NT2/D1 (cell line): Measurements from ENCODE around the gene IGFBP1.

Experiments
- DNase-seq: peaks from one replicate; pipeline ENCODE4 v3.0.0-alpha.2; 2011; ENCODE audit warnings: low read depth, low spot score
- H3K27me3 ChIP-seq: 2 replicates; pipeline ENCODE4 v1.6.0; 2011; ENCODE audit warnings: mild to moderate bottlenecking; ENCODE audit not compliant: insufficient read length, insufficient read depth
- H3K36me3 ChIP-seq: 2 replicates; pipeline ENCODE4 v1.6.1; 2011; ENCODE audit warnings: mild to moderate bottlenecking, low read length, mixed read lengths; ENCODE audit not compliant: insufficient read depth, insufficient read length
- H3K4me1 ChIP-seq: 2 replicates; pipeline ENCODE4 v1.5.1; 2011; ENCODE audit not compliant: insufficient read depth, insufficient read length
- H3K4me3 ChIP-seq: 2 replicates; pipeline ENCODE4 v1.5.1; 2011; ENCODE audit warnings: low read depth; ENCODE audit not compliant: insufficient read length
- H3K9ac ChIP-seq: 2 replicates; pipeline ENCODE4 v1.6.0; 2011; ENCODE audit warnings: low read depth; ENCODE audit not compliant: insufficient read length
- H3K9me3 ChIP-seq: 2 replicates; pipeline ENCODE4 v1.5.1; 2011; ENCODE audit warnings: mild to moderate bottlenecking, low read length; ENCODE audit not compliant: insufficient read depth
- SUZ12 ChIP-seq: IDR thresholded peaks from 2 replicates; pipeline ENCODE4 v1.6.1; 2011; ENCODE audit not compliant: insufficient read length, insufficient read depth; ENCODE audit errors: extremely low read depth
- YY1 ChIP-seq: IDR thresholded peaks from 2 replicates; pipeline ENCODE4 v1.6.1; 2011; ENCODE audit not compliant: insufficient read length, insufficient read depth
- ZNF274 ChIP-seq: IDR thresholded peaks from 2 replicates; pipeline ENCODE4 v1.6.1; 2011; ENCODE audit warnings: mild to moderate bottlenecking, low read depth, low read length

Gene IGFBP1

DNA sequence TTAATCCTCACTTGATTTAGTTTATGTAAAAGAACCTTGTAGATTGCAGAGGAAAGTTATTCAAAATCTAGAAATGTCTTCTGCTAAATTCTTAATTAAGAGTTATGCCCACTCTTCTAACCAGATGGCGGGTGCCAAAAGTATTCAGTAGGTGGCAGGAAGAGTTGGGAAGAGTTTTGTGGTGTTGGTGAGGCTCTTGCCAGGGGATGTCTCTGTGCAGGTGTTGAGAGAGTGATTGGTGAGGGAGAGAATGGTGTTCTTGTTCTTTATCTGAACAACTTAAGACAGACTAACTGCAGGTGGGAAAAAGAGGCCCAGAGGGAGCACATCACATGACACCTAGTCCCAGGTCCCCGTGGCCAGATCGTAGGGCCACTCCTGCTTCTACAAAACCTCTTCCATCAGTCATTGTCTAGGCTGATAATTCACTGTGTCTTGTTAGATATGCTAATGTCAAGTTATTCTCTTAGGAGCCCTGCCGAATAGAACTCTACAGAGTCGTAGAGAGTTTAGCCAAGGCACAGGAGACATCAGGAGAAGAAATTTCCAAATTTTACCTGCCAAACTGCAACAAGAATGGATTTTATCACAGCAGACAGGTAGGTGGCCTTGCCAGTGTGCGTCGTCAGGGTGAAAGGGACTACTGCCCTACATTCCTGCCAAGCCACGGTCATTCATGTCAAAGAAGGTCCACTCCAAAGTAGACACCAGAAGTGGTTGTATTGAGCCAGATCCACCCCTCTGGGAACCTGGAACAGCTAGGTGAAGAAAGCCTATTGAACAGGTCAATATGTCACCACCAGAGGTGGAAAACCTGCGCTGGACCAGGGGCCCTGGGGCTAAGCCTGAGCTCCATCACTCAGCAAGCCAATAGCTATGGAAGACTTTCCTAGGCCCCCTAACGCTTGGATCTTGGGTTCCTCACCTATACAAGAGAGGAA is 3.4 kb downstream of the IGFBP1 start:
- Histone ChIP-seq H3K4me1 (peaks cover 5% of the 10 kb centered on the region), H3K4me3 (no peak overlapping the region), H3K9ac (no peak overlapping the region), H3K27me3 (peaks cover 41% of the 10 kb centered on the region), H3K36me3 (no peaks in the 10 kb centered on the region), H3K9me3 (no peaks in the 10 kb centered on the region)
- no peak for DNase-seq
- no peak for TF ChIP-seq YY1
- no peak for TF ChIP-seq SUZ12
- no peak for TF ChIP-seq ZNF274

DNA sequence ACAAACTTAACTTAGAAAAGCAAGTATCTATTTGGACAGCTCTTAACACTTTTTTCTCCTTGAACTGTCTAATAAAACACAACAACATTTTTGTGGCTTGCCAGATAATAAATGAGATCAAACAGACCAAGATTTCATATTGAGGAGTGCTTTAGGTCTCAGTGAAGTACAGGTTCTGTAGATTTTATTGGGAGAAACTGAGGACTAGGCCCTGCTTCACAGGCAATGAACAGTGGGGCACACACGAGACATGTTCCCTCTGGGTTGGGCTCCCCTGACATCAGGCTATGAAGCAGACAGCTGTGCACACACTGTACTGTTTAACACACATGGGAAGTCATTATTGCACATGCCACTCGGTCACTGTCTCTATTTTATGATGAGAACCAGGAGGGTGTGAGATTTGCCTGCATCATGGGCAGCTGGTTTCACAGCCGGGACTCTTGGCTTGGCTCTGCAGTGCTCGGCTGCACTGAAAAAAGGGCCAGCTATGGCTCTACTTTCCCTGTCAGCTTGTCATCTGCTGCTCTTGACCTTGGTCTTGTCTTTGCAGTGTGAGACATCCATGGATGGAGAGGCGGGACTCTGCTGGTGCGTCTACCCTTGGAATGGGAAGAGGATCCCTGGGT is 4.2 kb downstream of the IGFBP1 start:
- TF ChIP-seq YY1: no peak
- TF ChIP-seq ZNF274: no peak
- no peak for TF ChIP-seq SUZ12
- H3K9me3 ChIP-seq: no peaks in the 10 kb centered on the region
- H3K9ac ChIP-seq: no peak overlapping the region
- no peak for DNase-seq
- peaks cover 5% of the 10 kb centered on the region for H3K4me1 ChIP-seq
- H3K27me3 ChIP-seq: peaks cover 34% of the 10 kb centered on the region
- H3K4me3 ChIP-seq: no peak overlapping the region
- no peaks in the 10 kb centered on the region for H3K36me3 ChIP-seq

DNA sequence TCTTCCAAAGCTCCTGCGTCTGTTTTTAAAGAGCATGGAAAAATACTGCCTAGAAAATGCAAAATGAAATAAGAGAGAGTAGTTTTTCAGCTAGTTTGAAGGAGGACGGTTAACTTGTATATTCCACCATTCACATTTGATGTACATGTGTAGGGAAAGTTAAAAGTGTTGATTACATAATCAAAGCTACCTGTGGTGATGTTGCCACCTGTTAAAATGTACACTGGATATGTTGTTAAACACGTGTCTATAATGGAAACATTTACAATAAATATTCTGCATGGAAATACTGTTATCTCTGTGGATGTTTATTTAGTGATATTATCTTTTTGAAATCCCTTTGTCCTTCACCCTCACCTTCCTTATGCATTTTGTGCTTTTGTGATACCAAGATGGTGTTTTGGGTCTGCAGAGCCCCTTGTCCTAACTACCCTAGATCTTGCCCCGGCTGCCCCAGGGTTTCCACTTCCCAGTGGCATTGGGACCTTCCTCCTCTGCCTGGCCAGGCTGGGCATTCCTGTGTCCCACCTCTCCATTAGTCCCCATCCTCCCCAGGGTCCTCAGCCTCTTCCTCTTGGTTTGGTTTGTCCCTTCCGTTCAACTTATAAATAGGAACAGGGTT is 5.2 kb downstream of the IGFBP1 start:
- Histone ChIP-seq H3K9me3 (no peaks in the 10 kb centered on the region), H3K4me1 (peaks cover 3% of the 10 kb centered on the region), H3K27me3 (peaks cover 24% of the 10 kb centered on the region), H3K9ac (no peak overlapping the region), H3K4me3 (no peak overlapping the region), H3K36me3 (no peaks in the 10 kb centered on the region)
- no peak for TF ChIP-seq SUZ12
- TF ChIP-seq YY1: no peak
- TF ChIP-seq ZNF274: no peak
- no peak for DNase-seq

DNA sequence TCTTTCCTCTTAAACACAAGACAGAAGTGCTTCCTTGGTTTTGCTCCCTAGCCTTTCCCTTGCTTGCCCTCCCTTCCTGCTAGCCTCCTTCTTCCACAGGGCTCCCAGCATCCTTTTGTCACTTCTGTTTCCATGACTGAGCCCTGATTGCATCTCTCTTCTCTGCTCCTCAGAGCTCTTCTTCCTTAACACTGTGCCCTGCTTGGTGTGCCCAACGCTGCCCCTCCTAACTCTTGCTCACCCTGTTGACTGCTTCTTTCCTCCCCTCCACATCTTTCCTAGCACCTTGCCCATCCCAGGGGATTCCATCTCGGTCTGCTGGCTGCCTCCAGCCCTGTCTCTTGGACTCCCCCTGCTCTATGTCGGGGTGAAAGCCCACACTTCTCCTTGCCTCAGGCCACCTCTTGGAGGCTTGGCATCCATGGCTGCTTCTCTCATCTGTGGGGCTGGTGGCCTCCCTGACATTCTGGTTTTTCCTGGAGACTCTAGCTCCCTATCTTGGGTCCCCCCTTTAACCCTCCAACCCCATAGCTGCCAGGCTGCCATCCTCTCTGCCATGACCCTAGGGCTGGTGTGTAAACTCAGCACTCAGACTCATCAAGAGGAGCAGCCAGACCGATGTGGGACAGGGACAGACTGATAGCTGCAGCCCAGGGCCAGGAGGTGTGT is 5.8 kb downstream of the IGFBP1 start:
- no peaks in the 10 kb centered on the region; the same call in 1 of the 2 replicates for H3K9me3 ChIP-seq
- no peak overlapping the region for H3K4me3 ChIP-seq
- no peak for DNase-seq
- TF ChIP-seq YY1 (no peak), ZNF274 (no peak), SUZ12 (no peak)
- no peak overlapping the region for H3K9ac ChIP-seq
- peaks cover 3% of the 10 kb centered on the region for H3K4me1 ChIP-seq
- H3K36me3 ChIP-seq: no peaks in the 10 kb centered on the region
- H3K27me3 ChIP-seq: peaks cover 18% of the 10 kb centered on the region

DNA sequence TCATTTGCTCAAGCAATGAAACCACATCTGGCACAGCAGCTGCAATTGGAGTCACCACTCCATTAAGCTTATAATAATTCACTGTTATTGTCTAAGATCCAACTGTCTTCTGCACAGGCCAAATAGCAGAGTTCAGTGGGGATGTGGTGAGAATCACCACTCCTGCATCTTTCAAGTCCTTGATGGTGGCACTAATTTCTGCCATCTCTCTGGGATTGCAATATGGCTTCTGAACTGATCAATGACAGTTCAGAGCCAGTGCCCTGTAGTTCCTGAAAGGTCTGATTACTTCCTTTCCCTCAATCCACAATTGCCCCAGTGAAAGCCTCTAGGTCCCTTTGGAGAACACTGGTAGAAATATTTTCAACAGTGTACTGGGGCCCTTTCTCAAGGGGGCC is 6.4 kb downstream of the IGFBP1 start:
- Histone ChIP-seq H3K27me3 (peaks cover 13% of the 10 kb centered on the region), H3K9ac (no peak overlapping the region), H3K4me1 (no peaks in the 10 kb centered on the region), H3K9me3 (no peaks in the 10 kb centered on the region; the same call in 1 of the 2 replicates), H3K4me3 (no peak overlapping the region), H3K36me3 (no peaks in the 10 kb centered on the region)
- no peak for DNase-seq
- TF ChIP-seq YY1 (no peak), SUZ12 (no peak), ZNF274 (no peak)

DNA sequence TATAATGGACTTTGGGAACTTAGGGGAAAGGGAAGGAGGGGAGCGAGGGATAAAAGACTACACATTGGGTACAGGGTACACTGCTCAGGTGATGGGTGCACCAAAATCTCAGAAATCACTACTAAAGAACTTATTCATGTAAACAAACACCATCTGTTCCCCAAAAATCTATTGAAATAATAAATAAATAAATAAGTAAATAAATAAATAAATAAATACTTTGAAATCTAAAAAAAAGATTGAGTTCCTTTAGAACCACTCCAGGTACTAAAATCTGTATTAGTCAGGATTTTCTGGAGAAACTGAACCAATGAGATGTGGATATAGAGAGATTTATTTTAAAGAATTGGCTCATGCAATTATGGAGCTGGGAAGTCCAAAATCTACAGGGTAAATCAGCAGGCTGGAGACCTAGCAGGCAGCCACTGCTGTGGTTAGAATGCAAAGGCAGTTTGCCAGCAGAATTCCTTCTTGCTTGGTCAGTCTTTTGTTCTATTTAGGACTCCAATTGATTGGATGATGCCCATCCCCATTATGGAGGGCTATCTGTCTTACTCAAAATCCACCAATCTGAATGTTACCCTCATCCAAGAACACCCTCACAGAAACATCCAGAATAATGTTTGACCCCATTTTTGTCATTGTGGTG is 8.9 kb downstream of the IGFBP1 start:
- no peak overlapping the region for H3K9ac ChIP-seq
- H3K36me3 ChIP-seq: no peaks in the 10 kb centered on the region
- no peak for DNase-seq
- H3K9me3 ChIP-seq: no peaks in the 10 kb centered on the region; the same call in 1 of the 2 replicates
- H3K4me3 ChIP-seq: no peak overlapping the region
- TF ChIP-seq YY1: no peak
- no peak for TF ChIP-seq ZNF274
- TF ChIP-seq SUZ12: no peak
- H3K4me1 ChIP-seq: no peaks in the 10 kb centered on the region
- peaks cover 3% of the 10 kb centered on the region for H3K27me3 ChIP-seq

DNA sequence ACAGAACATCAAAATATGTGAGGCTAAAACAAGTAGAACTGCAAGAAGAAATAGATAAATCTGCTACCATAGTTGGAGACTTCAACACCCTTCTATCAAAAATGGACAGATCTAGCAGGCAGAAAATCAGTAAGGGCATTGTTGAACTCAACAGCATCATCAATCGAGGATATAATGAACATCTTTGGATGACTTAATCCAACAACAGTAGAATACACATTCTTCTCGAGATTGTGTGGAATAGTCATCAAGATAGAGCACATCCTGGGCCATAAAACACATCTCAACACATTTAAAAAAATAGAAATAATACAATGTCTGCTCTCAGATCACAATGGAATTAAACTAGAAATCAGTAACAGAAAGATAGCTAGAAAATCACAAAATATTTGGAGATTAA is 9.9 kb downstream of the IGFBP1 start:
- no peak for TF ChIP-seq SUZ12
- no peak for TF ChIP-seq YY1
- TF ChIP-seq ZNF274: no peak
- H3K9me3 ChIP-seq: no peaks in the 10 kb centered on the region; the same call in 1 of the 2 replicates
- no peak overlapping the region for H3K4me3 ChIP-seq
- H3K9ac ChIP-seq: no peak overlapping the region
- no peak for DNase-seq
- no peaks in the 10 kb centered on the region for H3K27me3 ChIP-seq
- H3K4me1 ChIP-seq: no peaks in the 10 kb centered on the region
- H3K36me3 ChIP-seq: no peaks in the 10 kb centered on the region
